HEK293 (cell line): ENCODE data around the gene ZC3H7B.
A peak's percentile ranks its signal among the peaks of the same experiment; 100 is the strongest.

Experiments used
- BCL6B ChIP-seq: fragments of 450-650 bp; formaldehyde crosslinking; IDR thresholded peaks from 2 replicates; pipeline ENCODE4 v1.5.1; 2017; ENCODE audit warnings: missing biosample characterization, missing genetic modification characterization
- HOXC10 ChIP-seq: sonication (generic); formaldehyde crosslinking; IDR thresholded peaks from 2 replicates; pipeline ENCODE4 v1.8.1; 2023; ENCODE audit warnings: mild to moderate bottlenecking, missing genetic modification reagents
- KLF1 ChIP-seq: fragments of 450-650 bp; formaldehyde crosslinking; IDR thresholded peaks from 2 replicates; pipeline ENCODE4 v1.5.1; 2016; ENCODE audit warnings: missing biosample characterization, missing genetic modification characterization
- KLF10 ChIP-seq: fragments of 450-650 bp; IDR thresholded peaks from 2 replicates; pipeline ENCODE4 v1.5.1; 2018; ENCODE audit warnings: missing biosample characterization, mild to moderate bottlenecking, missing genetic modification characterization
- SCRT2 ChIP-seq: fragments of 450-650 bp; formaldehyde crosslinking; IDR thresholded peaks from 2 replicates; pipeline ENCODE4 v1.5.1; 2016; ENCODE audit warnings: missing biosample characterization, missing genetic modification characterization
- SP3 ChIP-seq: fragments of 450-650 bp; formaldehyde crosslinking; IDR thresholded peaks from 2 replicates; pipeline ENCODE4 v1.5.1; 2016; ENCODE audit warnings: missing biosample characterization, missing genetic modification characterization
- TSHZ1 ChIP-seq: fragments of 450-650 bp; formaldehyde crosslinking; IDR thresholded peaks from 2 replicates; pipeline ENCODE4 v1.5.1; 2016; ENCODE audit warnings: missing biosample characterization, missing genetic modification characterization, borderline replicate concordance
- ZFP3 ChIP-seq: fragments of 450-650 bp; formaldehyde crosslinking; IDR thresholded peaks from 2 replicates; pipeline ENCODE4 v1.5.1; 2016; ENCODE audit warnings: low read depth, missing biosample characterization, missing genetic modification characterization
- ZNF132 ChIP-seq: fragments of 450-650 bp; formaldehyde crosslinking; IDR thresholded peaks from 2 replicates; pipeline ENCODE4 v1.5.1; 2017; ENCODE audit warnings: missing biosample characterization, missing genetic modification characterization, borderline replicate concordance
- ZNF133 ChIP-seq: fragments of 450-650 bp; formaldehyde crosslinking; IDR thresholded peaks from 2 replicates; pipeline ENCODE4 v1.5.1; 2016; ENCODE audit warnings: missing biosample characterization, missing genetic modification characterization
- ZNF175 ChIP-seq: fragments of 450-650 bp; formaldehyde crosslinking; IDR thresholded peaks from 2 replicates; pipeline ENCODE4 v1.5.1; 2016; ENCODE audit warnings: missing biosample characterization, missing genetic modification characterization
- ZNF2 ChIP-seq: fragments of 450-650 bp; formaldehyde crosslinking; IDR thresholded peaks from 2 replicates; pipeline ENCODE4 v1.5.1; 2016; ENCODE audit warnings: missing biosample characterization, missing genetic modification characterization
- ZNF223 ChIP-seq: fragments of 450-650 bp; formaldehyde crosslinking; IDR thresholded peaks from 2 replicates; pipeline ENCODE4 v1.5.1; 2016; ENCODE audit warnings: missing biosample characterization, missing genetic modification characterization
- ZNF354C ChIP-seq: fragments of 450-650 bp; formaldehyde crosslinking; IDR thresholded peaks from 2 replicates; pipeline ENCODE4 v1.5.1; 2016; ENCODE audit warnings: missing biosample characterization, missing genetic modification characterization, low read depth, borderline replicate concordance
- ZNF37A ChIP-seq: fragments of 450-650 bp; IDR thresholded peaks from 2 replicates; pipeline ENCODE4 v1.5.1; 2018; ENCODE audit warnings: missing biosample characterization, missing genetic modification characterization
- ZNF449 ChIP-seq: fragments of 450-650 bp; formaldehyde crosslinking; IDR thresholded peaks from 2 replicates; pipeline ENCODE4 v1.5.1; 2017; ENCODE audit warnings: missing biosample characterization, mild to moderate bottlenecking, missing genetic modification characterization, moderate library complexity
- ZNF518A ChIP-seq: fragments of 450-650 bp; formaldehyde crosslinking; conservative IDR thresholded peaks from 2 replicates; pipeline ENCODE4 v1.5.1; 2016; ENCODE audit warnings: low read depth, missing biosample characterization, missing genetic modification characterization
- ZNF521 ChIP-seq: fragments of 450-650 bp; formaldehyde crosslinking; IDR thresholded peaks from 2 replicates; pipeline ENCODE4 v1.5.1; 2017; ENCODE audit warnings: missing biosample characterization, mild to moderate bottlenecking, missing genetic modification characterization
- ZNF530 ChIP-seq: fragments of 450-650 bp; formaldehyde crosslinking; IDR thresholded peaks from 2 replicates; pipeline ENCODE4 v1.5.1; 2016; ENCODE audit warnings: low read depth, missing biosample characterization, missing genetic modification characterization
- ZNF585B ChIP-seq: fragments of 450-650 bp; formaldehyde crosslinking; IDR thresholded peaks from 2 replicates; pipeline ENCODE4 v1.5.1; 2016; ENCODE audit warnings: missing biosample characterization, missing genetic modification characterization
- ZNF600 ChIP-seq: fragments of 450-650 bp; formaldehyde crosslinking; IDR thresholded peaks from 2 replicates; pipeline ENCODE4 v1.5.1; 2016; ENCODE audit warnings: missing biosample characterization, missing genetic modification characterization
- ZNF621 ChIP-seq: fragments of 450-650 bp; formaldehyde crosslinking; IDR thresholded peaks from 2 replicates; pipeline ENCODE4 v1.5.1; 2017; ENCODE audit warnings: missing biosample characterization, missing genetic modification characterization
- ZNF791 ChIP-seq: fragments of 450-650 bp; formaldehyde crosslinking; IDR thresholded peaks from 2 replicates; pipeline ENCODE4 v1.5.1; 2016; ENCODE audit warnings: missing biosample characterization, missing genetic modification characterization
- ZNF830 ChIP-seq: fragments of 450-650 bp; IDR thresholded peaks from 2 replicates; pipeline ENCODE4 v1.5.0; 2018; ENCODE audit warnings: missing biosample characterization, missing genetic modification characterization, low read depth, mild to moderate bottlenecking, moderate library complexity
- ZNF843 ChIP-seq: fragments of 450-650 bp; formaldehyde crosslinking; IDR thresholded peaks from 2 replicates; pipeline ENCODE4 v1.5.1; 2016; ENCODE audit warnings: missing biosample characterization, missing genetic modification characterization
- ZSCAN4 ChIP-seq: fragments of 450-650 bp; formaldehyde crosslinking; IDR thresholded peaks from 2 replicates; pipeline ENCODE4 v1.5.1; 2017; ENCODE audit warnings: missing biosample characterization, missing genetic modification characterization

The ZC3H7B gene

DNA sequence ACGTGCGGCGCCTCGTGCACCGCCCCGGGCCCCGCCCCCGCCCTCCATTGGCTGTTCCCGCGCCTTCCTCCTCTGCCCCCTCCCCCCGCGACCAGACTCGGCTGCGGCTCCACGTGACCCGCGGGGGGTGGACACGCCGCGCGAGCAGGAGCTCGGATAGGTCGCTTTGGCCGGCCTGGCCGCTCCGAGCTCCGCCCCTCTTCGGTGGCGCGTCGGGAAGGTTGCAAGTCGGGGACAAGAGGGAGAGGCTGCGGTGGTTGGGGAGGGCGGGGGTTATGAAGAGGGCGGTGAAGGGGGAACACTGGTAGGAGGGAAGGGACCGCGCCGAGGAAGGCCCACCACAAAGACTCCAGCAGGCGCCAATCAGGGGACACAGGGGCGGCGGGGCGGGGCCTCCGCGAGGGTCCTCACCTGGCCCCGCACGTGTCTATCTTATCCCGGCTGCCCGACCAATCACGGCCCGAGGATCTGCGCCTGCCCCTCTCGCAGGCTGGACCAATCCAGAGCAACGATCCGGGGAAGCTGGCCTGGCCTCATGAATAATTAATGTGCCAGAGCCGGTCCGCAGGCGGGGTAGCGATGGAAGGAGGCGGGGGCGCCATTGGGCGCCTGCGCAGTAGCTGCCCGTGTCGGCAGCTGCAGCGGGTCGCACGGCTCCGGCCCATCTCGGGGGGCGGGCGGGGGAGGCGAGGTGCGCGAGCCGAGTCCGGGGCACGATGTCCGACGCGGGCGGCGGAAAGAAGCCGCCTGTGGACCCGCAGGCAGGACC is 80.2 kb downstream of the ZC3H7B start, which contains the start of gene TEF (continued):
- TF ChIP-seq ZNF518A (tag by site-specific recombination) (no peak), ZNF791 (tag by site-specific recombination) (no peak), ZNF621 (no peak), SP3 (peak; percentile 84), ZNF132 (no peak), ZNF449 (tag by site-specific recombination) (no peak), KLF10 (peak; percentile 95), ZNF133 (tag by site-specific recombination) (no peak), ZFP3 (tag by site-specific recombination) (no peak), ZNF2 (tag by site-specific recombination) (no peak), ZNF223 (tag by site-specific recombination) (no peak), ZNF354C (no peak), ZNF521 (tag by site-specific recombination) (no peak), KLF1 (tag by site-specific recombination) (peak; percentile 46), ZNF37A (tag by site-specific recombination) (no peak), ZNF175 (tag by site-specific recombination) (no peak), ZNF600 (tag by site-specific recombination) (no peak), ZNF530 (tag by site-specific recombination) (no peak), ZNF830 (tag by site-specific recombination) (no peak), ZNF585B (tag by site-specific recombination) (no peak), ZNF843 (tag by site-specific recombination) (no peak), BCL6B (tag by site-specific recombination) (no peak), SCRT2 (tag by site-specific recombination) (no peak), HOXC10 (CRISPR knock-in tag) (no peak), TSHZ1 (no peak), ZSCAN4 (tag by site-specific recombination) (no peak)
